MV-4-11 (cell line): ENCODE data around the gene ADCY5.

Experiments used
- DNase-seq: peaks from one replicate; lab custom pipeline; 2025; lab: John Stamatoyannopoulos, UW

The ADCY5 gene

GRCh38 chr3:123386477-123387040 is 62.3 kb downstream of the ADCY5 start:
- DNase-seq: no peak

GRCh38 chr3:123385981-123386380 is 62.9 kb downstream of the ADCY5 start:
- no peak for DNase-seq

GRCh38 chr3:123385499-123385898 is 63.4 kb downstream of the ADCY5 start:
- DNase-seq: no peak

- no peak for DNase-seq
These were observed 63.9 kb downstream of the ADCY5 start for GRCh38 chr3:123385001-123385401.

- DNase-seq: no peak
These were observed 64.6 kb downstream of the ADCY5 start for GRCh38 chr3:123384256-123384655.

- no peak for DNase-seq
These were observed 65.5 kb downstream of the ADCY5 start for GRCh38 chr3:123383091-123384053.

- no peak for DNase-seq
These were observed 68.6 kb downstream of the ADCY5 start for GRCh38 chr3:123380261-123380660.

- DNase-seq: no peak
These were observed 69.7 kb downstream of the ADCY5 start for GRCh38 chr3:123379041-123379830.

GRCh38 chr3:123378409-123378915 is 70.4 kb downstream of the ADCY5 start:
- DNase-seq: no peak

- no peak for DNase-seq
These were observed 71.6 kb downstream of the ADCY5 start for GRCh38 chr3:123377243-123377740.

- no peak for DNase-seq
These were observed 72.2 kb downstream of the ADCY5 start for GRCh38 chr3:123376451-123377242.

- DNase-seq: no peak
These were observed 73.6 kb downstream of the ADCY5 start for GRCh38 chr3:123375014-123375940.

- DNase-seq: no peak
These were observed 74.9 kb downstream of the ADCY5 start for GRCh38 chr3:123374016-123374415.

- DNase-seq: no peak
These were observed 75.4 kb downstream of the ADCY5 start for GRCh38 chr3:123373474-123373987.

GRCh38 chr3:123372686-123373473 is 76.0 kb downstream of the ADCY5 start:
- no peak for DNase-seq

- no peak for DNase-seq
These were observed 76.8 kb downstream of the ADCY5 start for GRCh38 chr3:123371859-123372685.

GRCh38 chr3:123371426-123371825 is 77.5 kb downstream of the ADCY5 start:
- no peak for DNase-seq

- no peak for DNase-seq
These were observed 78.1 kb downstream of the ADCY5 start for GRCh38 chr3:123370819-123371218.
